Parathyroid adenoma (tissue), 2 donors: ENCODE results near the gene NUP98.
A peak's percentile ranks its signal among the peaks of the same experiment; 100 is the strongest.

Experiments
- H2AFZ ChIP-seq: fragments of 300-600 bp; sonication (generic); one replicate; pipeline ENCODE4 v1.7.0; 2017; ENCODE audit warnings: antibody characterized with exemption, mild to moderate bottlenecking
- H3K27ac ChIP-seq: fragments of 300-600 bp; sonication (generic); one replicate; pipeline ENCODE4 v1.7.0; 2017
- H3K27me3 ChIP-seq: fragments of 300-600 bp; sonication (generic); one replicate; pipeline ENCODE4 v1.7.0; 2017; ENCODE audit warnings: low read length; ENCODE audit not compliant: control insufficient read depth, insufficient read depth
- H3K36me3 ChIP-seq: fragments of 300-600 bp; sonication (generic); one replicate; pipeline ENCODE4 v1.7.0; 2017; ENCODE audit warnings: low read length; ENCODE audit not compliant: control insufficient read depth, insufficient read depth
- H3K4me1 ChIP-seq: fragments of 300-600 bp; sonication (generic); one replicate; pipeline ENCODE4 v1.7.0; 2017; ENCODE audit warnings: control low read depth
- H3K4me2 ChIP-seq: fragments of 300-600 bp; sonication (generic); one replicate; pipeline ENCODE4 v1.7.0; 2017; ENCODE audit warnings: low read length
- H3K4me3 ChIP-seq: fragments of 300-600 bp; sonication (generic); one replicate; pipeline ENCODE4 v1.7.0; 2017; ENCODE audit warnings: low read depth, low read length
- H3K79me2 ChIP-seq: fragments of 300-600 bp; sonication (generic); one replicate; pipeline ENCODE4 v1.7.0; 2017; ENCODE audit warnings: control low read depth
- H3K9ac ChIP-seq: fragments of 300-600 bp; sonication (generic); one replicate; pipeline ENCODE4 v1.7.0; 2017; ENCODE audit warnings: mild to moderate bottlenecking
- H3K9me3 ChIP-seq: fragments of 300-600 bp; sonication (generic); one replicate; pipeline ENCODE4 v1.7.0; 2017; ENCODE audit warnings: low read length; ENCODE audit not compliant: control insufficient read depth
- TF ChIP-seq, protein P1 (sequence below): fragments of 300-600 bp; sonication (generic); IDR thresholded peaks from one replicate; pipeline ENCODE4 v1.7.0; 2017; ENCODE audit warnings: antibody characterized with exemption, mild to moderate bottlenecking
- donor health status: primary hyperparathyroidism.

Gene NUP98

GRCh38 chr11:3810446-3810845 is 13.1 kb upstream of the NUP98 start:
- Histone ChIP-seq H3K27me3 (no peaks in the 10 kb centered on the region), H3K27ac (no peak overlapping the region), H3K9ac (no peak overlapping the region), H2AFZ (no peak overlapping the region), H3K4me2 (no peak overlapping the region), H3K36me3 (no peaks in the 10 kb centered on the region), H3K9me3 (no peaks in the 10 kb centered on the region), H3K4me3 (no peak overlapping the region), H3K79me2 (no peaks in the 10 kb centered on the region), H3K4me1 (no peaks in the 10 kb centered on the region)
- TF ChIP-seq, protein P1, sequence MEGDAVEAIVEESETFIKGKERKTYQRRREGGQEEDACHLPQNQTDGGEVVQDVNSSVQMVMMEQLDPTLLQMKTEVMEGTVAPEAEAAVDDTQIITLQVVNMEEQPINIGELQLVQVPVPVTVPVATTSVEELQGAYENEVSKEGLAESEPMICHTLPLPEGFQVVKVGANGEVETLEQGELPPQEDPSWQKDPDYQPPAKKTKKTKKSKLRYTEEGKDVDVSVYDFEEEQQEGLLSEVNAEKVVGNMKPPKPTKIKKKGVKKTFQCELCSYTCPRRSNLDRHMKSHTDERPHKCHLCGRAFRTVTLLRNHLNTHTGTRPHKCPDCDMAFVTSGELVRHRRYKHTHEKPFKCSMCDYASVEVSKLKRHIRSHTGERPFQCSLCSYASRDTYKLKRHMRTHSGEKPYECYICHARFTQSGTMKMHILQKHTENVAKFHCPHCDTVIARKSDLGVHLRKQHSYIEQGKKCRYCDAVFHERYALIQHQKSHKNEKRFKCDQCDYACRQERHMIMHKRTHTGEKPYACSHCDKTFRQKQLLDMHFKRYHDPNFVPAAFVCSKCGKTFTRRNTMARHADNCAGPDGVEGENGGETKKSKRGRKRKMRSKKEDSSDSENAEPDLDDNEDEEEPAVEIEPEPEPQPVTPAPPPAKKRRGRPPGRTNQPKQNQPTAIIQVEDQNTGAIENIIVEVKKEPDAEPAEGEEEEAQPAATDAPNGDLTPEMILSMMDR, result no peak

GRCh38 chr11:3809624-3809928 is 12.2 kb upstream of the NUP98 start:
- Histone ChIP-seq H3K9ac (no peak overlapping the region), H3K27ac (no peak overlapping the region), H3K4me1 (no peaks in the 10 kb centered on the region), H2AFZ (no peak overlapping the region), H3K4me2 (no peak overlapping the region), H3K9me3 (no peaks in the 10 kb centered on the region), H3K79me2 (no peaks in the 10 kb centered on the region), H3K27me3 (no peaks in the 10 kb centered on the region), H3K36me3 (no peaks in the 10 kb centered on the region), H3K4me3 (no peak overlapping the region)
- TF ChIP-seq, protein P1, result no peak

GRCh38 chr11:3808861-3809623 is 11.7 kb upstream of the NUP98 start:
- H3K4me1 ChIP-seq, result no peaks in the 10 kb centered on the region
- no peak overlapping the region for H3K9ac ChIP-seq
- peak overlapping the region; percentile 78 for H3K4me2 ChIP-seq
- peak overlapping the region; percentile 82 for H2AFZ ChIP-seq
- no peak overlapping the region for H3K27ac ChIP-seq
- no peaks in the 10 kb centered on the region for H3K79me2 ChIP-seq
- no peaks in the 10 kb centered on the region for H3K27me3 ChIP-seq
- no peaks in the 10 kb centered on the region for H3K36me3 ChIP-seq
- TF ChIP-seq, protein P1, result peak; percentile 32
- H3K4me3 ChIP-seq, result peak overlapping the region; percentile 62
- no peaks in the 10 kb centered on the region for H3K9me3 ChIP-seq

DNA sequence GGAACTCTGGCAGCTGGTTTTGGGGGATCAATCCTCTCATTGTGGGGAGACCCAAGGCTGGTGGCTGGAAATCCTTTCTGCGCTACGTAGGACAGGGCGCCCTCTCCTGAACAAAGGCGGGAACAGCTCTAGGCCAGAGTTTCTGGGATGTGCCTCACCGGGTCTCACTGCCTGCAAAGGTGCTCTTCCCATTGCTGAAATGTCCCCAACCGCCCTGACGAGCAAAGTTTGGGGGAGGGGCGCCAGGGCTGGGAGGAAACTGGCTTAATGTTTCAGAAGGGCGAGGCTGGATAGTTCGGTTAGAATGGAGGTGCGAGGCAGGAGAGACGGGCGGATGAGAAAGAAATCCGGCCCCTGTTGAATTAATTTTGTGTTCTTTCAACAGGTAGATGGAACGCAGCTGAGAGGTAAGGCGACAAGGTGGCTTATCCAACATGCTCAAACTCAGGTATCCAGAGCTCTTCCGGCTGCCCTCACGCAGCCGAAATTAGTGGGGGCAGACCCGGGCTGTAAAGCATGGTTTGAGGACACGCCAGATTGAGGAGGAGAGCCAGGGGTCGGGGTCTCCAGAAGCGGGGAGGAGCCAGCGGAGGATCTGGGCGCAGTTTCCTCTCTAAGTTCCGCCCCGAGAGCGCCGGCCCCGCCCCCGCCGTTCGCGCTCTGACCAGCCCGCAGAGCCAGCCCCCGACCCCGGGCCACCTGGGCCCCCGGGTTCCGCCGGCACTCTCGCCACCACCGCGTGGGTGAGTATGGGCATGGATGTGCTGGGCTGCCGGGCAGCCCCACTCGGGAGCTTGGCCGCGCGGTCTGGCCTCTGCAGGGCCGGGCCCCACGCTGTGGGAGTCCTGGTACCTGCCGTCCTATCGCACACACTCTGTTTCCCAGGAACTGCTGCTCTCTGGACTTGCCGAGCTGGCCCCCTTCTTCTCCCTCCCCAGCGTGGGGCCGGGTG is 10.8 kb upstream of the NUP98 start, which contains the start of gene PGAP2:
TSS of gene PGAP2 (plus strand) at position 652 of the 952 bp plus-strand sequence. CDS start 2,700 bp downstream, outside the sequence.
- Histone ChIP-seq H3K27me3 (no peaks in the 10 kb centered on the region), H3K27ac (no peak within 1 kb of the TSS), H3K4me1 (no peaks in the 10 kb centered on the region), H3K9ac (no peak within 1 kb of the TSS), H3K4me2 (peak within 1 kb of the TSS; percentile 78), H3K79me2 (no peaks in the 10 kb centered on the region), H3K36me3 (no peaks in the 10 kb centered on the region), H2AFZ (peak within 1 kb of the TSS; percentile 82), H3K4me3 (peak within 1 kb of the TSS; percentile 62), H3K9me3 (no peaks in the 10 kb centered on the region)
- TF ChIP-seq, protein P1, result peak; percentile 32
